GM19025 (cell line): ENCODE data around the gene PPP1R9B.

ENCODE experiments used
- ATAC-seq: cut with Tn5 transposase; IDR thresholded peaks from one replicate; pipeline ENCODE4 v1.9.1; 2021; ENCODE audit warnings: mild to moderate bottlenecking, low read depth, moderate library complexity; ENCODE audit not compliant: unreplicated experiment

PPP1R9B gene

GRCh38 chr17:50175035-50175807 lies 24.7 kb upstream of the PPP1R9B start:
- ATAC-seq, result no peak

GRCh38 chr17:50174444-50174843 lies 24.0 kb upstream of the PPP1R9B start:
- ATAC-seq, result no peak

GRCh38 chr17:50173335-50173941 lies 23.0 kb upstream of the PPP1R9B start:
- no peak for ATAC-seq

GRCh38 chr17:50172936-50173334 lies 22.5 kb upstream of the PPP1R9B start:
- ATAC-seq, result no peak

GRCh38 chr17:50172130-50172529 lies 21.7 kb upstream of the PPP1R9B start:
- ATAC-seq, result no peak

- no peak for ATAC-seq
Observed at GRCh38 chr17:50171371-50172071, 21.0 kb upstream of the PPP1R9B start.

DNA sequence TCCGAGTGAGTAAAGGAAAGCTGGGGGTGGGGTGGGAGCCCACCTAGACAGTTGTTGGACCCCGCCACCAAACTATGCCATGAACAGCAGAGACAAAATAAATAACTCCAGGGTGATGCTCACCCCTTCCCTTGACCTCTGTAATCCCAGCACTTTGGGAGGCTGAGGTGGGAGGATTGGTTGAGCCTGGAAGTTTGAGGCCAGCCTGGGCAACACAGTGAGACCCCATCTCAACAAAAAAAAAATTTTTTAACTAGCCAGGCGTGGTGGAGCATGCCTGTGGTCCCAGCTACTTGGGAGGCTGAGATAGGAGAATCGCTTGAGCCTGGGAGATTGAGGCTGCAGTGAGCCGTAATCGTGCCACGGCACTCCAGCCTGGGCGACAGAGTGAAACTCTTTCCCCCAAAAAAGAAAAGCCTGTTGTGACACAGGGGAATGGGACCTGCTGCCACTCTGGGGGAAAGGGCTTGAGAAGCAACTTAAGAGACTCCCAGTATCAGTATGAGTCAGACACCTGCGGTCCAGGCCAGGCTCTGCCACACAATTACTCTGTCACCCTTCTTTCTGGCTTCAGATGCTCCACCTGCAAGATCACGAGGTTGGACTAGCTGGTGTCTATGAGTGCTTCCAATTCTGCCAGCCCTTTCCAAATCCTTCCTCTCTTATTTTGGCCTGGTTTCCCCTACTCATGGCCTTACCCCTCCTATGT lies 20.3 kb upstream of the PPP1R9B start:
- peak; percentile 66 for ATAC-seq

DNA sequence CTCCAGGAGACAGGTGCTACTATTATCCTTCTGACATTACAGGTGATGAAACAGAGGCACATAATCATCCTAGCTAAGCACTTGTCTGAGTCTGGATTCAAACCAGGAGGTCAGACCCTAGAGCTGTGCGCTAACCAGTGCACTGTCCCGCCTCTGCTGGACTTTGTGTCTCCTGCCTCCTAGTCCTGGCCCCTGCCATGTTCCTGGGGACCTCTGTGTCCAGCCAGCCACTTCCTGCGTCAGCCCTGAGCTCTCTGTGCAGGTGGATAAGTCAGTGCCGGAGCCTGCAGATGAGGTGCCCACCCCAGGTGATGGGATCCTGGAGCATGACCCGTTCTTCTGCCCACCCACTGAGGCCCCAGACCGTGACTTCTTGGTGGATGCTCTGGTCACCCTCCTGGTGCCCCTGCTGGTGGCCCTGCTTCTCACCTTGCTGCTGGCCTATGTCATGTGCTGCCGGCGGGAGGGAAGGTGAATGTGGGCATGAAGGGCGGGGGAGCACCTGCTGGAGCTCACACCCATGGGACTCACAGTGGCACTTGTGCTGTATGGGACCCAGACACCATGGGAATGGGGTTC lies 19.5 kb upstream of the PPP1R9B start:
- ATAC-seq, result no peak

- no peak for ATAC-seq
Observed at GRCh38 chr17:50169121-50169764, 18.8 kb upstream of the PPP1R9B start.

DNA sequence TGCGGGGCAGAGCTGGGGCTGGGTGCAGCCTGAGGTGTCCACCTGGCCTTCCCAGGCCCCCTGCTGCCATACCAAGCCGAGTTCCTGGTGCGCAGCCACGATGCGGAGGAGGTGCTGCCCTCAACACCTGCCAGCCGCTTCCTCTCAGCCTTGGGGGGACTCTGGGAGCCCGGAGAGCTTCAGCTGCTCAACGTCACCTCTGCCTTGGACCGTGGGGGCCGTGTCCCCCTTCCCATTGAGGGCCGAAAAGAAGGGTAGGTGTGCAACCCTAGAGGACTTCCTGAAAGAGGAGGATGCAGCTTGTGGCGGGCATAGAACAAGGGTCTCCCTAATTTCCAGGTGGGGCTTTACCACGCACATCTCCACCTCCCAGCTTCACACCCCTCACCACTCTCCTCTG lies 17.8 kb upstream of the PPP1R9B start:
- no peak for ATAC-seq

DNA sequence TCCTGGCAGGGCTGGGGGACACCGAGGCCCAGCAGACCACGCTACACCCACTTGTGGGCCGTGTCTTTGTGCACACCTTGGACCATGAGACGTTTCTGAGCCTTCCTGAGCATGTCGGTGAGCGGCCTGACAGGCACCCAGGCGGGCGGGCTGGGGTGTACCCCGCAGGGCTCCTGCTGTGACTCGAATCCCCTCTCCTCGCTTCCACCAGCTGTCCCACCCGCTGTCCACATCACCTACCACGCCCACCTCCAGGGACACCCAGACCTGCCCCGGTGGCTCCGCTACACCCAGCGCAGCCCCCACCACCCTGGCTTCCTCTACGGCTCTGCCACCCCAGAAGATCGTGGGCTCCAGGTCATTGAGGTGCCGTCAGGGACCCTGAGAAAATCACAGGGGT lies 16.9 kb upstream of the PPP1R9B start:
- ATAC-seq, result no peak

GRCh38 chr17:50166518-50167181 lies 16.2 kb upstream of the PPP1R9B start:
- ATAC-seq, result no peak

DNA sequence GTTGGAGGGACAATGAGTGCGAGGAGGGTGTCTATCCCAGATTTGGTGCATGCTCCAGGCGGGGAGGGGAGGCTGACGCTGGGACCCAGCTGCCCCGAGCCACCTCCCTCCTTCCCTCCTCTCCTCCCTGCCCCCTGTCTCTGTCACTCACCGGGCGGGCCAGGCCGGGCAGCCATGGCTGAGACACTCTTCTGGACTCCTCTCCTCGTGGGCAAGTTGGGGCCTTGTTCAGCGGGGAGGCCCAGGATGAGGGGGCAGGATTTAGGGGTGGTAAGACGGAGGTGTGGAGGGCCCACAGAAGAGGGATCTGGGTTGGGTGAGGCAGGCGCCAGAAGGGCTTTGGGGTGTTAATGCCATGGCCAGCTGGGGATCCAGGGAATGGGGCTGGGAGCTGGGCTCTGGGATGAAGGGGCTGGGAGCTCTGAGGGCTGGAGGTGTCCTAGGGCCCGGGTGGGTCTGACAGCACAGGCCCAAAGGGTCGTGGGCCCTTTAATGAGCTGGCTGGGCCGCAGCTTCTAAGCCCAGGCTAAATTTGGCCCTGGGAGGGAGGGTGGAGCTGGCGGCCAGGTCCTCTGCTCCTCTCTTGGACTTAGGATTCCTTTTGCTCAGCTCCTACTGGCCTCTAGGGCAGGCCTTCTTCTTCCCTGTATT lies 15.5 kb upstream of the PPP1R9B start, which contains the start of gene SGCA:
Gene SGCA (plus strand): TSS at position 139 of the 651 bp plus-strand sequence. CDS start 36 bp downstream, at position 175.
- ATAC-seq, result no peak

DNA sequence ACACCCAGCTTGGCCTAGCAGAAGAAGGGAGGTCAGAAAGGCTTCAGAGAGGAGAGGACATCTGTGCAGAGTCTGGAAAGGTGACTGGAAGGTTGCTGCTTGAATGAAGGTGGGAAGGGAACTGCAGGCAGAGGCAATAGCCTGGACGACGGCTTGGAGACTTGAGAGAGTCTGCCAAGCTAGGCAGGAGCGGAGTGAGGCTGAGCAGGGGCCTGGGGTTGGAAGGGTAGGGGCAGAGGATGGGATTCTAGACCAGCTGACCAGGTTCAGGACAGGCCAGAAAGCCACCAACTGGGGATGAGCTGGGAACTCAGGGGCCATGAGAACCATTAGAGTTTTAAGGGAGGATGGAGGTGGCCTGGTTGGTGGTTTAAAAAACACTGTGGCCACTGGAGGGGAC lies 15.0 kb upstream of the PPP1R9B start:
- no peak for ATAC-seq

- ATAC-seq, result no peak
Observed at GRCh38 chr17:50165066-50165465, 14.6 kb upstream of the PPP1R9B start.

GRCh38 chr17:50164697-50164988 lies 14.2 kb upstream of the PPP1R9B start:
- no peak for ATAC-seq

DNA sequence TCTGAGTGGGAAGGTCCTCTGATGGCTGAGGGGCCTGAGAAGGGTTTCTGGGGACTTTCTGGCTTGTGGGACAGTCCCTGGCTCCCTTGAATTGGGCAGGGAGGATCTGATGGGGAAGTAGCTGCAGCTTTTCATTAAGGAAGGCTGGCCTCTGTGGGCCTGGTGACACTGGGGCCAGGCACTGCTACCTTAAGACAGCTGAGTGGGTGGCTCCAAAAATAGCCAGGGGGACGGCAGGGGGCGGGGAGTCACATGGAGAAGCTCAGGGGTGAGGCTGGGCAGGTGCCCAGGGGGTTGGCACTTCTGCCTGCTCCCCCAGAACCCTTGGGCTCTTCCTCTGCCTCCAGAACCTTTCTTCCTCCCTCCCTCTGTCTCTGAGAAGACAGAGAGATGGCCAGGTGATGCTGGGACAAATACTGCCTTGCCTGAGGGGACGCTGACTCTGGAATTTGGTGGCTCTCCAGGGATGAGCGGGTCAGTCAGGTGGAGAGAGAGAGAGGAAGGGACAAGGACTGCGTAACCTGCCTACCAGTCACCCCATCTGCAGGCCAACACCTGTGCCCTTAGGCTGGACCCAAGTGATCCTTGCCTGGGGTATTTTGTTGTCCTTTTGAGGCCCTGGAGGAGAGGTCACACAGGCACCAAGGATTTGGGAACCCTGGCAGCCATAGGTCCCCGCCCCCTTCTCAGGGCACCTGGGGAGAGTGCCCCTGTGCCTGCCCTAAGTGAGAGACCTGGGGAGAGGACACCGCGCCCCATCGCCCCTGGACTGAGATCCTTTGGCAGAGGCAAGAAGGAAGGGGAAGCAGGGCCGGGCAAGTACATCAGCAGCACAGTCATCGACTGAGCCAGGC lies 13.6 kb upstream of the PPP1R9B start:
- ATAC-seq, result peak; percentile 41
